ENCODE data around the gene CDH13. TPM values are rescaled to one million over a fixed set of nuclear protein-coding genes. Genes with fewer than 3 reads are reported as not detected.
A peak's percentile ranks its signal among the peaks of the same experiment; 100 is the strongest.

CDH13 gene
- total and polyA plus RNA-seq, 9 of the 15 experiments (the other 6 are each of a cell fraction or from before 2014, with no cell fraction given), result 0.03 TPM; not detected in 8

DNA sequence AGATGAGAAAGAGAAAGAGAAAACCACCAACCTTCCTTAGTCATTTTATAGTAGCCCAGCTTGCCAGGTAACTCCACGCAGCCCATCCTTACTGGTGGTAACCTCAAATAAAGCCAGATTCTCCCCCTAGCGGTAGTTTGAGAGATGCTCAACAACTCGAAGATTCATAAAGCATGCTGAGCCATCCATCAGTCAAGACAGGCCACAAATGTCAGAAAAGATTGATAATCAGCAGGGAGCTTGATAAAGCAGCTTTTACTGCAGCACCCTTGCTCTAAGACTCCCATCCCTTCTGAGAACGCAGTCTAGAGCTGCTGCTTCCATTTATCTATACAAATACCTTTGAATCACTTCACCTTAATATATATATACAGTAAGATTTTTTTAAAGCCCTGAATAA is 729.5 kb downstream of the CDH13 start:
- FAIRE-seq, result peak; percentile 80
- TF ChIP-seq, protein P1, sequence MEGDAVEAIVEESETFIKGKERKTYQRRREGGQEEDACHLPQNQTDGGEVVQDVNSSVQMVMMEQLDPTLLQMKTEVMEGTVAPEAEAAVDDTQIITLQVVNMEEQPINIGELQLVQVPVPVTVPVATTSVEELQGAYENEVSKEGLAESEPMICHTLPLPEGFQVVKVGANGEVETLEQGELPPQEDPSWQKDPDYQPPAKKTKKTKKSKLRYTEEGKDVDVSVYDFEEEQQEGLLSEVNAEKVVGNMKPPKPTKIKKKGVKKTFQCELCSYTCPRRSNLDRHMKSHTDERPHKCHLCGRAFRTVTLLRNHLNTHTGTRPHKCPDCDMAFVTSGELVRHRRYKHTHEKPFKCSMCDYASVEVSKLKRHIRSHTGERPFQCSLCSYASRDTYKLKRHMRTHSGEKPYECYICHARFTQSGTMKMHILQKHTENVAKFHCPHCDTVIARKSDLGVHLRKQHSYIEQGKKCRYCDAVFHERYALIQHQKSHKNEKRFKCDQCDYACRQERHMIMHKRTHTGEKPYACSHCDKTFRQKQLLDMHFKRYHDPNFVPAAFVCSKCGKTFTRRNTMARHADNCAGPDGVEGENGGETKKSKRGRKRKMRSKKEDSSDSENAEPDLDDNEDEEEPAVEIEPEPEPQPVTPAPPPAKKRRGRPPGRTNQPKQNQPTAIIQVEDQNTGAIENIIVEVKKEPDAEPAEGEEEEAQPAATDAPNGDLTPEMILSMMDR (IDR thresholded peaks at IDR 0.05 in 2 of 3, conservative IDR thresholded peaks at IDR 0.05 in 1 of 3; ENCODE audit: insufficient read depth in 2 of 3, low read depth in 1 of 3, low read length in 3 of 3), result peak; percentile 34 to 63 (median 51)
- TF ChIP-seq ZNF324 (CRISPR knock-in tag; IDR thresholded peaks at IDR 0.05), result no peak
- no peak for TF ChIP-seq BACH1 (tag; IDR thresholded peaks at IDR 0.05)
- TF ChIP-seq, protein P2, sequence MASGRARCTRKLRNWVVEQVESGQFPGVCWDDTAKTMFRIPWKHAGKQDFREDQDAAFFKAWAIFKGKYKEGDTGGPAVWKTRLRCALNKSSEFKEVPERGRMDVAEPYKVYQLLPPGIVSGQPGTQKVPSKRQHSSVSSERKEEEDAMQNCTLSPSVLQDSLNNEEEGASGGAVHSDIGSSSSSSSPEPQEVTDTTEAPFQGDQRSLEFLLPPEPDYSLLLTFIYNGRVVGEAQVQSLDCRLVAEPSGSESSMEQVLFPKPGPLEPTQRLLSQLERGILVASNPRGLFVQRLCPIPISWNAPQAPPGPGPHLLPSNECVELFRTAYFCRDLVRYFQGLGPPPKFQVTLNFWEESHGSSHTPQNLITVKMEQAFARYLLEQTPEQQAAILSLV (tag; IDR thresholded peaks at IDR 0.05), result no peak
- TF ChIP-seq, protein P3, sequence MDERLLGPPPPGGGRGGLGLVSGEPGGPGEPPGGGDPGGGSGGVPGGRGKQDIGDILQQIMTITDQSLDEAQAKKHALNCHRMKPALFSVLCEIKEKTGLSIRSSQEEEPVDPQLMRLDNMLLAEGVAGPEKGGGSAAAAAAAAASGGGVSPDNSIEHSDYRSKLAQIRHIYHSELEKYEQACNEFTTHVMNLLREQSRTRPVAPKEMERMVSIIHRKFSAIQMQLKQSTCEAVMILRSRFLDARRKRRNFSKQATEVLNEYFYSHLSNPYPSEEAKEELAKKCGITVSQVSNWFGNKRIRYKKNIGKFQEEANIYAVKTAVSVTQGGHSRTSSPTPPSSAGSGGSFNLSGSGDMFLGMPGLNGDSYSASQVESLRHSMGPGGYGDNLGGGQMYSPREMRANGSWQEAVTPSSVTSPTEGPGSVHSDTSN (CRISPR knock-in tag; IDR thresholded peaks at IDR 0.05; ENCODE audit: low read depth), result no peak
- TF ChIP-seq, protein P3 (tag; conservative IDR thresholded peaks at IDR 0.05; ENCODE audit: low read depth), result peak; percentile 87
- TF ChIP-seq MEIS2 (IDR thresholded peaks at IDR 0.05; ENCODE audit: partially characterized antibody), result peak; percentile 90
- no peak for TF ChIP-seq CC2D1A (IDR thresholded peaks at IDR 0.05)
- TF ChIP-seq NCOR1 (IDR thresholded peaks at IDR 0.05), result no peak
- TF ChIP-seq, protein P4, sequence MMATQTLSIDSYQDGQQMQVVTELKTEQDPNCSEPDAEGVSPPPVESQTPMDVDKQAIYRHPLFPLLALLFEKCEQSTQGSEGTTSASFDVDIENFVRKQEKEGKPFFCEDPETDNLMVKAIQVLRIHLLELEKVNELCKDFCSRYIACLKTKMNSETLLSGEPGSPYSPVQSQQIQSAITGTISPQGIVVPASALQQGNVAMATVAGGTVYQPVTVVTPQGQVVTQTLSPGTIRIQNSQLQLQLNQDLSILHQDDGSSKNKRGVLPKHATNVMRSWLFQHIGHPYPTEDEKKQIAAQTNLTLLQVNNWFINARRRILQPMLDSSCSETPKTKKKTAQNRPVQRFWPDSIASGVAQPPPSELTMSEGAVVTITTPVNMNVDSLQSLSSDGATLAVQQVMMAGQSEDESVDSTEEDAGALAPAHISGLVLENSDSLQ (IDR thresholded peaks at IDR 0.05), result peak; percentile 65
- TF ChIP-seq RAD21 (CRISPR knock-in tag; conservative IDR thresholded peaks at IDR 0.05 in 1 of 2, IDR thresholded peaks at IDR 0.05 in 1 of 2), result peak in 1 of 2 experiments; percentile 51; a peak in 2 of 4 replicates
- no peak for TF ChIP-seq PHF8 (IDR thresholded peaks at IDR 0.05; ENCODE audit: borderline replicate concordance, low read length)
- peak; percentile 84 for ATAC-seq
- Histone ChIP-seq H3K9me3 (replicated peaks; ENCODE audit: control insufficient read depth, insufficient read depth, low read depth, low read length) (no peaks in the 10 kb centered on the region; the same call in 1 of the 2 replicates), H3K9me1 (ENCODE audit: control insufficient read depth, insufficient read depth, low read length) (no peaks in the 10 kb centered on the region), H3K27ac (ENCODE audit: extremely low read depth, low read depth, low read length) (no peak overlapping the region), H3K27me3 (ENCODE audit: control insufficient read depth in 2 of 2, insufficient read depth in 2 of 2, low read length in 2 of 2) (no peaks in the 10 kb centered on the region), H3K4me2 (ENCODE audit: insufficient read depth, low read length) (no peak overlapping the region), H4K20me1 (replicated peaks; ENCODE audit: control insufficient read depth, insufficient read depth, low read length) (no peaks in the 10 kb centered on the region), H3K79me2 (ENCODE audit: control insufficient read depth, insufficient read depth, low read length) (no peaks in the 10 kb centered on the region), H2AFZ (ENCODE audit: low read depth, low read length) (no peak overlapping the region), H3K36me3 (ENCODE audit: control insufficient read depth, insufficient read depth, low read length) (no peaks in the 10 kb centered on the region), H3K9ac (ENCODE audit: insufficient read depth in 1 of 2, low read depth in 2 of 2, low read length in 2 of 2) (no peak overlapping the region), H3K4me3 (no peak overlapping the region), H3K4me1 (replicated peaks in 1 of 2; ENCODE audit: control insufficient read depth in 2 of 2, insufficient read depth in 2 of 2, low read length in 2 of 2) (no peaks in the 10 kb centered on the region)
- CTCF ChIA-PET (ENCODE audit: low intra/inter-chr PET ratio), result no interaction called here
- intact Hi-C loops (cut with micrococcal nuclease) (no loop called here), in situ Hi-C loops (cut with MboI) (no loop called here)
- WGBS (ENCODE audit: insufficient coverage, low coverage, missing lambda C conversion rate), result under 1% methylated on average over 4 of the region's 4 CpGs
- POLR2A ChIA-PET, result interaction anchor here (1.3 kb wide), 1 partner anchor 10 kb away, joined by 5 read pairs; no protein-coding TSS in a partner anchor
- DNase-seq (ENCODE audit: extremely low read depth in 1 of 4, low spot score in 3 of 4), result peak; percentile 54 to 58 (median 56)
- BruUV-seq (replicated peaks), result no TSS peak

All from K562 (cell line).